KMS-11 (cell line): ENCODE results near the gene C1orf74.
A peak's percentile ranks its signal among the peaks of the same experiment; 100 is the strongest.

Source experiments
- H2AFZ ChIP-seq: fragments of 200-600 bp; sonication (generic); 2 replicates; pipeline ENCODE4 v1.6.1; 2016; ENCODE audit warnings: antibody characterized with exemption, mixed run types, low read depth
- H3K27ac ChIP-seq: fragments of 200-600 bp; sonication (generic); 2 replicates; pipeline ENCODE4 v1.6.1; 2016; ENCODE audit warnings: mild to moderate bottlenecking, mixed run types
- H3K27me3 ChIP-seq: fragments of 200-600 bp; sonication (generic); 2 replicates; pipeline ENCODE4 v1.6.1; 2017; ENCODE audit warnings: mild to moderate bottlenecking, low read depth, mixed run types, moderate library complexity; ENCODE audit not compliant: insufficient read depth
- H3K36me3 ChIP-seq: fragments of 200-600 bp; sonication (generic); 2 replicates; pipeline ENCODE4 v1.6.1; 2017; ENCODE audit warnings: mild to moderate bottlenecking, mixed run types; ENCODE audit not compliant: insufficient read depth
- H3K4me1 ChIP-seq: fragments of 200-600 bp; sonication (generic); 2 replicates; pipeline ENCODE4 v1.6.1; 2016; ENCODE audit warnings: mild to moderate bottlenecking, low read depth, mixed run types; ENCODE audit not compliant: poor library complexity, severe bottlenecking
- H3K4me2 ChIP-seq: fragments of 200-600 bp; sonication (generic); 2 replicates; pipeline ENCODE4 v1.7.0; 2016; ENCODE audit warnings: mild to moderate bottlenecking, mixed run types
- H3K4me3 ChIP-seq: fragments of 200-600 bp; sonication (generic); IDR thresholded peaks from 2 replicates; pipeline ENCODE4 v1.6.1; 2017; ENCODE audit warnings: low read depth, low read length, mixed read lengths; ENCODE audit not compliant: insufficient read depth
- H3K79me2 ChIP-seq: fragments of 200-600 bp; sonication (generic); 2 replicates; pipeline ENCODE4 v1.6.1; 2016; ENCODE audit warnings: low read depth, mixed run types; ENCODE audit not compliant: insufficient read depth
- H3K9ac ChIP-seq: fragments of 200-600 bp; sonication (generic); 2 replicates; pipeline ENCODE4 v1.6.1; 2016; ENCODE audit warnings: mild to moderate bottlenecking, mixed run types
- H4K20me1 ChIP-seq: fragments of 200-600 bp; sonication (generic); 2 replicates; pipeline ENCODE4 v1.6.1; 2016; ENCODE audit warnings: mild to moderate bottlenecking, mixed run types; ENCODE audit not compliant: insufficient read depth
- TF ChIP-seq, protein P1 (sequence below): fragments of 200-600 bp; sonication (generic); conservative IDR thresholded peaks from 2 replicates; pipeline ENCODE4 v1.6.1; 2017; ENCODE audit warnings: low read depth, mild to moderate bottlenecking, antibody characterized with exemption, low read length, moderate library complexity, mixed read lengths

C1orf74 gene

DNA sequence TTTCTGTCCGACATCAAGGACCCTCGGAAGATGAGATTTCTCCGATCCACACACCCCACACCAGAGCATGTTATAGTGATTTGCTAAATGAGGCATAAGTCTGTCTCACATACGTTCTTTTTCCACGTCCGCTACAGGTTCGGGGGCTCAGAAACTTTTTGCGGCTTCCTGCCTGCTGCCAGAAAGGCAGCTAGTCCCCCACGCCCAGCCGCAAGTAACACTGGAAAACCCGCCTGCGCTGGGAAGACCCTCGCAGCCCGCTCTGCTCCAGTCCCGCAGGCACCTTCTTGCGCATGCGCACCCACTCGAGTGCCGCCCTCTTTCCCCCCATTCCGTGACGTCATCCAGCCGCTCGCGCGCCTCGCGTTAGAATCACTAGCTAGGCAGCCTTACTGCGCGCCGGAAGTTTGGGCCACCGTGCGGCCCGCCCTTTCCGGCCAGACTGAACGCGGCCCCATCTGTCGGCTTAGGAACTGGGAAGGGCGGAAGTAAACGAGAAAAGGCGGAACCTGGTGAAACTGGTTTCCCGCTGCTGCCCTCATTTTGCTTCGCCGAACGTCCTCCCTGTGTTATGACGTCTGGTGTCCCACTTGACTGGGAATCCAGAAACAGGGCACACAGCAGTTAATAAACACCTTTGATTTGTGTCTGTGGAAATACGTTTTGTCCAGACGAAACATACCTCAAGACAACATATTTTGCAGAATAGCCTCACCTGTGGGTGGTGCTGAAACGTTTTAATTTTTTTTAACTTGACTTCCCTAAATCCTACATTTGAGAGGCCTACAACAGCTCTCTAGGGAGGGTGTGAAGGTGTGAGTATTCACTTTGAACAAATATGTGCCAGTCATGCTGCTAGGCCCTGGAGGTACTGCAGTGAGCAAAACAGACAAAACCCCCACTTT, at the start of gene C1orf74:
TSS of gene C1orf74 (minus strand) at position 295 of the 905 bp plus-strand sequence. CDS start 925 bp downstream, outside the sequence.
- Histone ChIP-seq H4K20me1 (no peaks in the 10 kb centered on the region), H3K4me1 (peaks cover 21% of the 10 kb centered on the region), H3K4me3 (peak within 1 kb of the TSS; percentile 99), H3K27me3 (no peaks in the 10 kb centered on the region), H3K9ac (peak within 1 kb of the TSS; percentile 63), H3K4me2 (peak within 1 kb of the TSS; percentile 75), H2AFZ (peak within 1 kb of the TSS; percentile 87), H3K79me2 (peaks cover 9% of the 10 kb centered on the region; the same call in 1 of the 2 replicates), H3K27ac (peak within 1 kb of the TSS; percentile 66), H3K36me3 (no peaks in the 10 kb centered on the region)
- TF ChIP-seq, protein P1, sequence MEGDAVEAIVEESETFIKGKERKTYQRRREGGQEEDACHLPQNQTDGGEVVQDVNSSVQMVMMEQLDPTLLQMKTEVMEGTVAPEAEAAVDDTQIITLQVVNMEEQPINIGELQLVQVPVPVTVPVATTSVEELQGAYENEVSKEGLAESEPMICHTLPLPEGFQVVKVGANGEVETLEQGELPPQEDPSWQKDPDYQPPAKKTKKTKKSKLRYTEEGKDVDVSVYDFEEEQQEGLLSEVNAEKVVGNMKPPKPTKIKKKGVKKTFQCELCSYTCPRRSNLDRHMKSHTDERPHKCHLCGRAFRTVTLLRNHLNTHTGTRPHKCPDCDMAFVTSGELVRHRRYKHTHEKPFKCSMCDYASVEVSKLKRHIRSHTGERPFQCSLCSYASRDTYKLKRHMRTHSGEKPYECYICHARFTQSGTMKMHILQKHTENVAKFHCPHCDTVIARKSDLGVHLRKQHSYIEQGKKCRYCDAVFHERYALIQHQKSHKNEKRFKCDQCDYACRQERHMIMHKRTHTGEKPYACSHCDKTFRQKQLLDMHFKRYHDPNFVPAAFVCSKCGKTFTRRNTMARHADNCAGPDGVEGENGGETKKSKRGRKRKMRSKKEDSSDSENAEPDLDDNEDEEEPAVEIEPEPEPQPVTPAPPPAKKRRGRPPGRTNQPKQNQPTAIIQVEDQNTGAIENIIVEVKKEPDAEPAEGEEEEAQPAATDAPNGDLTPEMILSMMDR: no peak

DNA sequence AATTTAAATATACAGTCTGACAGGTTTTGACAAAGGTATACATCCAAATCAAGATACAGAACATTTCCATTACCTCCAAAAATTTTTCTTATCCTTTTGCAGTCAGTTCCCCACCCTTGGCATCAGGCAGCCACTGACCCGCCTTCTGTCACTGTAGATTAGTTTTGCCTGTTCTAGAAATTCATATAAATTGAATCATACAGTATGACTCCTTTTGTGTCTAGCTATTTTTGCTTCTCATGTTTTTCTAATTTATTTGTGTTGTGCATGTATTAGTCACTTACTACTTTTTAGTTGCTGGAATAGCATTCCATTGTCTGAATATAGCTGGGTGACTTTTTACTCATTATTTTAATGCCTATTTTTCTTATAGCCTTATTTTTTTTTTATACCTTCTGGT, 47.3 kb upstream of the C1orf74 start:
- H3K27me3 ChIP-seq: no peaks in the 10 kb centered on the region
- H3K27ac ChIP-seq: no peak overlapping the region
- H3K4me1 ChIP-seq: peaks cover 28% of the 10 kb centered on the region
- H3K79me2 ChIP-seq: peaks cover 31% of the 10 kb centered on the region
- H3K9ac ChIP-seq: no peak overlapping the region
- no peaks in the 10 kb centered on the region for H4K20me1 ChIP-seq
- TF ChIP-seq, protein P1: no peak
- H3K4me3 ChIP-seq: no peak overlapping the region
- H2AFZ ChIP-seq: no peak overlapping the region
- peaks cover 44% of the 10 kb centered on the region; the same call in 1 of the 2 replicates for H3K36me3 ChIP-seq
- no peak overlapping the region for H3K4me2 ChIP-seq

DNA sequence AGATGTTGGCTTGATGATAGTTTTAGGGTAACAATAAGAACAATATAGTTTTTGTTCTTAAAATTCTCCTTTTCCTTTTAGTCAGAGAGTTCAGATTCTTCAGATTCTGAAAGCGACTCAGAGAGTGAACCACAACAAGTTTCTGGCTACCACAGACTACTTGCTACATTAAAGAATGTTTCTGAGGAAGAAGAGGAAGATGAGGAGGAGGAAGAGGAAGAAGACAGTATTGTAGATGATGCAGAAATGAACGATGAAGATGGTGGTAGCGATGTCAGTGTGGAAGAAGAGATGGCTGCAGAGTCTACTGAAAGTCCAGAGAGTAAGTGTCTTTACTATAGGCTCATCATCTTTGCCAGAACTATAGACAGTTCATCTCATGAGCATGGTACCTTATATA, 46.4 kb upstream of the C1orf74 start:
- Histone ChIP-seq H3K4me3 (no peak overlapping the region), H2AFZ (no peak overlapping the region)

DNA sequence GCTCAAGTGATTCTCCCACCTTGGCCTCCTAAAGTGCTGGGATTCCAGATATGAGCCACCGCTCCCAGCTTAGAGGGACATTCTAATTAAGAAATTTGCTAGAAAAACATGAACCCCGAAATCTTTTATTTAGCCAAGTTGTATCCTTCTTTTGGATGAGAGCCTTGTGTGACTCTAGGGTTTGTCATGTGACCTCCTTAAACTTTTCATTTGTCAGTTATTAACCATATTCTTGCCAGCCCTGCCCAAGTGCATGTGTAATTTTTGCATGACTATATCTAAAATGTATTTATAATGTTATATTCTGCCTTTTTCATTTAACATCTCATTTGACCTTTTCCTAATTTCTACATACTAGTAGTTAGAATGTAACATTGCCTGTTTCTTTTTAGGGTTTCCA, 45.4 kb upstream of the C1orf74 start:
- peak overlapping the region; percentile 48; the same call in 1 of the 2 replicates for H3K4me2 ChIP-seq
- H3K4me3 ChIP-seq: no peak overlapping the region
- H3K9ac ChIP-seq: no peak overlapping the region
- H4K20me1 ChIP-seq: no peaks in the 10 kb centered on the region
- TF ChIP-seq, protein P1: no peak
- no peak overlapping the region for H2AFZ ChIP-seq
- no peak overlapping the region for H3K27ac ChIP-seq
- H3K4me1 ChIP-seq: peaks cover 28% of the 10 kb centered on the region
- peaks cover 31% of the 10 kb centered on the region for H3K79me2 ChIP-seq
- H3K36me3 ChIP-seq: peaks cover 29% of the 10 kb centered on the region; the same call in 1 of the 2 replicates
- H3K27me3 ChIP-seq: no peaks in the 10 kb centered on the region

More for the DNA sequence above, 46.4 kb upstream of the C1orf74 start:
- no peaks in the 10 kb centered on the region for H4K20me1 ChIP-seq
- TF ChIP-seq, protein P1: no peak
- no peaks in the 10 kb centered on the region for H3K27me3 ChIP-seq
- H3K79me2 ChIP-seq: peaks cover 31% of the 10 kb centered on the region
- no peak overlapping the region for H3K9ac ChIP-seq
- peaks cover 28% of the 10 kb centered on the region for H3K4me1 ChIP-seq
- H3K36me3 ChIP-seq: peaks cover 37% of the 10 kb centered on the region; the same call in 1 of the 2 replicates
- H3K27ac ChIP-seq: no peak overlapping the region
- H3K4me2 ChIP-seq: no peak overlapping the region
